GM18502 (cell line): ENCODE data around the gene AMZ2.
A peak's percentile ranks its signal among the peaks of the same experiment; 100 is the strongest.

Experiments used
- ATAC-seq: cut with Tn5 transposase; IDR thresholded peaks from one replicate; pipeline ENCODE4 v1.9.1; 2021; ENCODE audit warnings: mild to moderate bottlenecking; ENCODE audit not compliant: unreplicated experiment, poor library complexity

The AMZ2 gene

DNA sequence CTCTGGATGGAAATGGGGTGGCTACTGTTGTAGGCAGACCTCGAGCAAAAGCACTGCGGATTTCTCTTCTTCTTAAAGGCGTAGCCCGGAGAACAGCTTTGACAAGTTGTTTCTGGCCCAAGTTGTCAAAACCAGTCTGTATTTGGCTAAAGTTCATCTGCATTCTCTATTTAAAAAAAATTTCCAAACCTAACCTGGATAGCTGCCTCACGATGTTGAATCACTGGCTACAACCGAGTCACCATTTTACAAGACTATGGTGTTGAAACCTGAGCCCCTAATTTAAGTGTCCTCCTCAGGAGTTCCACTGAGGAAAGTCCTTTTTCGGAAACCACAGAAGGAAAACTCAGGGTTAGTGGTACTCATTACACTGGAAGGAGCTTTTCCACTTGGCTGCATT lies 41.6 kb downstream of the AMZ2 start:
- ATAC-seq = no peak

DNA sequence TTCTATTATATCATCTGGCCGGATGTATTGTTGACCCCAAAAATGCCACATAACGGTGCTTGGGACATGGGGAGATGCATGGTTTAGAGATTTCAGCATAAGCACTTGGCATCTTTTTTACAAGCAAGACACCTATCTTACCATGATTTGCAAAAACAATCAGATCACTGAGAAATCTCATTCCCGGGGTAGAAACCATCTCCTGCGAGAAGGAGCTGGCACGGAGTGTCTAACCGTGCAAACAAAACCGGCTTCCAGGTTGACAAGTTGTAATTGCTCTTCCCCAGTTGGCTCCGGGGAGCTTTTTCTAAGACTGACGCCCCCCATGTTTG lies 42.1 kb downstream of the AMZ2 start:
- ATAC-seq = no peak

DNA sequence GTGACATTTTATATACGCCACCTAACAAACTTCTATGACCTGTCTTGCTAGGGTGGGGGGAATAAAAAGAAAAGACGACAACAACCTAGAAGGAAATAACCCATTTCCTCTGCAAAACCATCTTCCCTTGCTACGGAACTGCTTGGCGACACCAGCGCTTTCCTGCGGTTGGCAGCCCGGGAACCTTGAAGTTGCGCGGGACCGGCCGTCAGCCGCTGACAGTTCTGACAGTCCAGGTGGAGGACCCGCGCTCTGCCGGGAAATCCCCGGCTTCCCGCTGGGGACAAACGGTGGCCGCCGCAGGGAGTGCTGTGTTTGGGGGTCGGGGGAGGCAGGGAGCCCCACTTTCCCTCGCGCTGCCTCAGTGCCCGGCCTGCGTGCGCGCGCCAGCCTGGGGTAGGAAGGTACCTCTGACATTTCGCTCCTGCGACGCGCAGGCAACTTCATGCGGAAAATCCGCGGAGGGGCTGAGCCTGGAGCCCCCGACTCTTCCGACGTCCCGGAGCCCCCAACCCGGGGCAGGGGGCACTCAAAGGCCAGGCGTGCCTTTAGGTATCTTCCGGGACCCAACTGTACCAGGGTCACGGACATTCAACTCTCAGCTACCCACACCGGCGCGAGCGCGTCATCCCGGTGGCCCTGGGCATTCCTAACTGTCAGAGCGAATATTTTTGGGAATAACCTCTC lies 42.6 kb downstream of the AMZ2 start:
- ATAC-seq = no peak

DNA sequence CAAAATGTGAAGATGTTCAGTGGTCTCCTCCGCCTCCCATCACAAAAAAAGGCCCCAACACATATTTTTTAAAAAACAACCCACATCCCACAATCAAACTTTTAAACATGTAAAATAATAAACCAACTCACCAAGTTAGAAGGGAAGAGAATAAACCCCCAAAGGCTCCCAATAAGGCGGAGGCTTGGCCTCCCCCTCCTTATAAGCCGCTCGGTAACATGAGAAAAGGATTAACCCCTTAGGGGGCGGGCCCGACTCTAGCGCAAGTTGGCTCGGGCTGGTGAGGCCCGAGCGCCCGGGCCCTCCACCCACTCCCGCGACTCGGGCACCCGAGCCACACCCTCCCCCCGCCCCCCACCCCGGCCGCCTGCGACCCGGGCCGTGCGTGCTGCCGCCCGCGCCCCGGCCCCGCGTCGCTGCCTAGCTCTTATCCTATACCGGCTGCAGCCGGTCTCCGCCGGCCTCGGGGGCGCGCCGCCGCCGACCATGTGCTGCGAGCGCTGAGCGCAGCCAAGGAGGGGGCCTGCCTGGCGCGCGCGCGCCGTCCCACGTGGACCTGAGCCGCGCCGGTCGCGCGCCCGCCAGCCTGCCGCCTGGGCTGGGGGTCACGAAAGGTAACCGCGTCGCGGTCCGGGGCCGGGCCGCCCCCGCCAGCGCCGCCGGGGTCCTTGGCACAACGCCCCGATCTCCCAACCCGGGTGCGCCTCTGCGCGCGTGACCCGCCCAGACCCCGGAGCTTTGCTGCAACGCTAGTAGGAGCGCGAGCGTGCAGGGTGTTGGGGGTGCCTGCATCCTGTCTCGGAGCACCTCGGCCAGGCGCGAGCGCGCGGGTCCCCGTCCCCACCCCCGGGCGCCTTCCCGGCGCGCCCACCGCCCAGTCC lies 43.4 kb downstream of the AMZ2 start, which contains the start of the genes ARSG and SLC16A6:
ARSG (plus strand) TSS at position 541 of the 881 bp plus-strand sequence. CDS start 15,999 bp downstream, outside the sequence.
SLC16A6 (minus strand) TSS at position 173 of the 881 bp plus-strand sequence. CDS start 12,807 bp downstream, outside the sequence.
- peak; percentile 48 for ATAC-seq

DNA sequence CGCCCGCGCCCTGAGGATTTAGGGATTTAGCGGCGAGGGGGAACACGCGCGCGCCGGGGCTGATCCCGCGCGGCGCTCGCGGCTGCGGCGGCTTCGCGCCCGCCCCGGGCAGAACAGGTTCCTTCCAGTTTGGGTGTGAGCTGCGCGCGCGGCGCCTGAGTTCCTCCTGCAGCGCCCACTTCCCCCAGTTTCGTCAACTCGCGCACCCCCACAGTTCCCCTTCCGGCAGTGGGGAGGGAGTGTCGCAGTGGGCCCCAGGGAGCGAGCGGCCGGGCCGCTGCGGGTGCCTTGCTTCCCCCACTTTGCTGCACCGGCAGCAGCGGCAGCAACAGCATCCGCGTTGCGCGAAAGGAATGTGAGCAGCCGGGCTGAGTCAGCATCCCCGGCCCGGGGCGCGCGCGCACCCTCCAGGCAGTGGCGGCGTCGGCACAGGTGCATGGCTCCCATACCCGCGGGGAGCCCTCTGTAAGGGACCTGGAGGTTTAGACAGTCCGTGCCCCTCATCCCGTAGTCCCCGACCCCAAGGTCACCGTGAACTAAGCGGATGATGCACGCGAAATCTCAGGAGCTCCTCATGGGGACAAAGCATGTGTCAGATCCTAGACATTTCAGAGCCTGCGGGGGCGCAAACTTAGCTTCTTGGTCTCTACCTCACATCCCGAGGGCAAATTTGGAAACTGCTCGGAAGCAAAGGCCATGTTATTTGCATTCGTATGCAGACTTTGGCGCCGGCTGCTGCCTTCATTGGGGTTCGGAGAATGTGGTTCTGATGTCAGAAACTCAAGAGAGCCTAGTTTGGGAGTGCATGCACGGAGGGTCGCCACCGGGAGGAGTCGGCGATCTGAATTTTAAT lies 44.2 kb downstream of the AMZ2 start:
- ATAC-seq = peak; percentile 67

DNA sequence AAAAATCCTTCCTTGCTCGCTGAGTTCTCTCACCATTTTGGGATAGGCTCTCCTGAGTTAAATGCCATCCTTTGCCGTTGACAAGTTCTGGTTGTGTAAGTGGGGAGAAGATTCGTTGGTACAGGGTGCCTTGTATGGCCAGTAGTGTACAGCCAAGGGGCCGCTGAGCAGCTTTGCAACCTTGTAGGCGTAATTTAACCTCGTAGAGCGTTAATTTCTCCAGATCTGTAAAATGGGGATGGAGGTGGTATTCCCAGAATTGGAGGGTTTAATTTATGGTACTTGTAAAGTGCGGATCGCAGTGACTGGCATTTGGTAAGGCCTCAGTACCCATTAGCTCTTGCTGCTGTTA lies 44.8 kb downstream of the AMZ2 start:
- ATAC-seq = no peak

DNA sequence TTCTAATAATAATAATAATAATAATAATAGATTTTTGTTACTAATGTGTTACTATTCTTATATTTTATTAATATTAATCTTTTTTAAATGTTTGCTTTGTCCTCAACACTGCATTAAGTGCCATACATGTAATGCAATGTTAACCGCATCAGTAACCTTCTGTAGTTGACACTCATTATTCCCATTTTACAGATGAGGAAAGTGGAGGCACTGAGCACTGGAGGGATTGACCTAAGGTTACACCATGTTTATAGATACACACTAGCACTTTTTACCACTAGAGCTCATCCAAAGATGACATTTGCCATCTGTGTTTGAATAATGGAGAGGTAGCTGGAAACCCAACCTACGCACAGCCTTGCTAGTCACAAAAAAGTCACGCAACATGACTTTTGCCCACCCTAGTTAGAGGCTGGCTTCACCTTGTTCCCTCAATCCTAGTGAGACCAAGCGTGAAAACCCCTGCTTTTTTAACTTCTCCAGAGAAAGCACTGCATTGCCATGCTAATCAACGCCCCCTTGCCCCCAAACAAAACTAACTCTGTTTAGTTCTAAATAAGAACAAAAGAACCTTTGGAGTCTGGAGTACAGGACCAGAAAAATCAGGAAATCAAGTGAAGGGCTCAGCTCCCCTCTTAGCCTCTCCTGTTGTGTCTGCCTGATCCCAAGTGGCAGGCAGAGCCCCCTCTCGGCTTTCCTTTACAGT lies 45.8 kb downstream of the AMZ2 start:
- no peak for ATAC-seq

DNA sequence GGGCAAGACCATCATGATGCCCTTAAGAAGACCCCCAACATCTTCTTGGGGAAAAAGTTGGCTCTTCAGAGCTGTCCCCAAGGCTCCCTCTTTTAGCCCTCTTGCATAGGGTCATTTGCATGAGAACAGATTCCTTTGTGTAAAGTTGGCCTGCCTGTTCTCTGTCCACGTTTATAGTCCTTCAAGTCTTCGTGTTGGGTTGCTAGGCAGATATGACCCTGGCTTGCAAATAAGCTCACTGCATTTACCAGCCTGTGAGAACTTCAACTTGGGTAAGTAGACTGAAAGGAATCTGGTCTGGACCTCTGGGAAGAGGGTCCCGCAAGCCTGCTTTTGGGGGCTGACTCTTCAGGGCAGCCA lies 46.3 kb downstream of the AMZ2 start:
- no peak for ATAC-seq

DNA sequence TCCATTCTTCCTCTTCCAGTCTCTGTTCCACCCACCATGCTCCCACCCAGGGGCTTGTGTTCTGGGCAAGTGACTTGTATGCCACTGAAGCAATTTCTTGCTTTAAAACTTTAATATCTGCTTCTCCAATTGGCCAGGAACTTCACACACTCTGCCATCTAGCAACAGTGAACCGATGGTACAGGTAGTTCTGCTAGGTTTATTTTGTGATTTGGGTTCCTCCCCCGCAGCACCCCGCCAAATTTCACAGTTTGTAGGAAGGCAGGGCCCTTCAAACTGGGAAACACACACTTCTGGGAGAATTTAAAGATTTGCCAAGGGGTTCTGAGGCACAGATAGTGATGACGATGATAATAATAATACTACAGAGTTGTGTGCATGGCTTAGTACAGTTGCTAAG lies 46.8 kb downstream of the AMZ2 start:
- no peak for ATAC-seq

DNA sequence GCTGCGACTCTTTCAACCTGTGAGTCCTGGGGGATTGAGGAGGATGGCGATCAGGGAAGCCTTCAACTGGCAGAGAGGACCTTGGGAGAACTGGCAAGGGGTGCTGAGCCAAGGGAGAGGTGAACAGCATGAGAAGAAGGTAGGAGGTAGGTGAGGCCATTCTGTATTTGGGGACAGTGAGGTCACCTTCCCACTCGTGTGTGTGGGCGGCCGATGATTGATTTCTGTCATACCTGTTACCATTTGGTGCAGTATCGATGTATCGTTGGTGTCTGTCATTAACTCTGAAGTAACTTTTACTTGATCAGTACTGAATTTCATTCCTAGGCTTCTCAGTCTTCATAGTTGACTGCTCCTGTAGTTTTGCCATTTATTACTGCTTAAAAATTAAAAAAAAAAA lies 47.2 kb downstream of the AMZ2 start:
- ATAC-seq = no peak

DNA sequence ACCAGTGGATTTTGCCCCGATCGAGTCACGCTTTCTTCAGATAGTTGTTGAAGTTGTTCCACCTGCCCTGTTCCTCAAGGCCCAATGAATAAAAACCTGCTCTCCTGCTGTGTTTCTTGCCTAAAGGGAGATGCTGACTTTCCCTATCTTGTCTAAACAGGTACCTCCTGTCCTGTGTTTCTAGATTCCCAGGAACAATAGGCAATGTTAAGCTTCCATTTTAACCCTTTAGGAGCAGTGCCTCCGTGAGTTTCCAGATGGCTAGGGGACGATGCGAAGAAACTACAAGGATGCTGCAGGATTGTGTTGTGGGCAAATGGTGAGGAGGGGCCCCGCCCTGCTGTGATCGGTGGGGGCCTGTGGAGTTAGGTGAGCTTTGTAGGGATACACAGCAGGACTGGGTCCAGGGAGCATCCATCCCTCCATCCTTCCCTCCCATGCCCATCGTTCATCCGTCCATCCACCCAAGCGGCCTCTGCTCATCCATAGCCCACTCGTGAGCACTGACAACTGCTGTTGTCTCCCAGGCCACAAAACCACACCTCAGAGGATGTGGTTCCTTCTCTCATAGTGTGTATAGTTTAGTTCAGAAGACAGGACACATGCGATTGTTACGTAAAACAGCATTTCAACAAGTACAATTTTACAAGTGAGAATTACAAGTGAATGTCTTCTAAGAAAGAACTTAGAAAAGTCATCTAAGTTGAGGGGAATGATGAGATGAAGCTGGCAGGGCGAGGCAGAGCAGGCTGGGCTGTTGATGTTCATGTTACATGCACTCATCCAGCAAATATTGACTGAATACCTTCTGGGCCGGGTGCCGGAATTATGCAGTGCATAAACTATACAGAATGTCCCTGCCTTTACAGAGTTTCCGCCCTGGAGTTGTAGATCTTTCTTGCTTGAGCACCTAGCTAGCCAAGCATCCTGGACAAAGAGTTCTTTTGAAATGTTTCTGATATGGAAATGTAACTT lies 48.7 kb downstream of the AMZ2 start:
- ATAC-seq = no peak

DNA sequence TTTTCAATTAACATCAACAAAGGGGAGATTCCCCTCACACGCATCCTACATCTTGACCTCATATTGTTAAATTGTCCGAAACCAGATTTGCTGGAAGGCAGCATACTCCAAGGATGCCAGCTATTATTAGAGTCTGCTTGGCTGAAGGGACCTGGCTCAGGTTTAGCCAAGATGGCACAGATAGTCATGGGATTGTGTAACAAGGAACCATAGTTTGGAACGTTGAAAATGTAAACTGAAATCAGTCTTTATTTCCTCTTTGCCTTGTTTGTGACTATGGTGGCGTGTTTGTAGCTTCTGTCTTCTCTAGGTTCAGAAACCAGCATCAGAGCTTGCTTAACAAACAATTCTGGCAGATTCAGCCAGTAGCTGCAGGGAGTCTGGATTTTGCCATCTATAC lies 49.4 kb downstream of the AMZ2 start:
- ATAC-seq = no peak

DNA sequence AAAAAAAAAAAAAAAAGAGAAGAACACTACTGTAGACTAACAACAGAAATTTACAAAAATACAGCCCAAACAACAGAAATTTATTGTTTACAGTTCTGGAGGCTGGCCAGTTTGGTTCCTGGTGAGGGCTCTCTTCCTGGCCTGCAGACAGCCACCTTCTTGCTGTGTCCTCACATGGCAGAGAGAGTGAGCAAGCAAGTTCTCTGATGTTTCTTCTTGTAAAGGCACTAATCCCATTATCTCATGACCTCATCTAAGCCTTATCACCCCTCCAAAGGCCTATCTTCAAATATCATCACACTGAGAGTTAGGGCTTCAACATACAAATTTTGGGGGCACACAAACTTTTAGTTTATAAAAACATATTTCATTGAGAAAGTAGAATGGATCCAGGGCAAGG lies 50.8 kb downstream of the AMZ2 start:
- no peak for ATAC-seq

DNA sequence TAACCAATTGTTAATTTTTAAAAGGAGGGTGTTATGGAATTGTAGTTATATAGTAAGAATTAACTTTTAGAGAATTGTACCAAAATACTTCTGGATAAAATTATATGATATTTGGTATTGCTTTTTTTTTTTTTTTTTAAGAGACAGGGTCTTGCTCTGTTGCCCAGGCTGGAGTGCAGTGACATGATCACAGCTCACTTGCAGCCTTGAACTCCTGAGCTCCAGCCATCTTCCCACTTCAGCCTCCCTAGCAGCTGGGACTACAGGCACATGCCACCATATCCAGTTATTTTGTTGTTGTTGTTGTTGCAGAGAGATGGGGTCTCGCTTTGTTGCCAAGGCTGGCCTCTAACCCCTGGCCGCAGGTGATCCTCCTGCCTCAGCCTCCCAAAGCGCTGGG lies 52.0 kb downstream of the AMZ2 start:
- no peak for ATAC-seq

DNA sequence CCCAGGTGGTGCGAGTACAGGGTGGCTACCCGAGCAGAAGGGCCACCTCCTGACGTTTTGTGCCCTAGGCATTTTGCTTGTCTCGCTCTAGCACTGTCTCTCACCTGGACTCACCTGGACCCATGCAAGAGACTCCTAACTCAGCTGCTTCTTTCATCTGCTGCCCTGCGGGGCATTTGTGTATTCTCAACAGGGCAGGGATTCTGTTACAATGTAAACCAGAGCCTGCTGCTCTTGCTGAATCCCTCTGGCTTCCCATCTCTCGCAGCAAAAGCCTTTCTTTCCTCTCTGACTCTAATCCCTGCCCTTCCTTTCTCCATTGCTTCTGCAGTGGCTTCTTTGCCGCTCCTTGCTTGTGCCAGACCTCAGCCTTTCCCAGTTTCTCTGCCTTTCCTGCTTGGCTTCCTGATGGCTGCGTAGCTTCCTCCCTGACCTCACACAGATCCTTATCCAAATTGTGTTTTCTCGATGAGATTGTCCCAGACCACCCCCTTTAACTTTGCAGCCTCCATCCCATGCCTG lies 53.7 kb downstream of the AMZ2 start:
- ATAC-seq = no peak

DNA sequence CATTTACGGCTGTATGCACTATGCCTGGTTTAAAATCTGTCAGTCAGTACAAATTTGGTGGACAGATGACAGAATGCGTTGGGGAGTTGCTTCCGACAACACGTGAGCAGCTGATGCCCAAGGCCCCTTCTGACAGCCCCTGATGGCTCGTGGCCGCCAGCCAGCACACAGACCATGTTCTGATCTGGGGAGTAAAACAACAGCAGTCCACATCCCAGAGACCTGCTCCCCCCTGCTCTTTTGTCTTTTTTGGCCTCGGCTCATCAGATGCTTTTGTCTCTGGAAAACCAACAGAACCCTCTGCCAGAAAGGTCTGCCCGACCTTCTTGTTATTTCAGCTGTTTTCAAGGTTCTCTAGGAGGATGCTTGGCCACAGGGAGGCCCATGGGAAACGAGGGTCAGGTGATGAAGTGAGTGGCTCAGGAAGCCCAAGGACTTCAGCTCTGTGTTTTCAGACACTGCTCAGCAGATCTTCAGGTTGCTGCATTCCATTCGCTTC lies 54.3 kb downstream of the AMZ2 start:
- no peak for ATAC-seq

DNA sequence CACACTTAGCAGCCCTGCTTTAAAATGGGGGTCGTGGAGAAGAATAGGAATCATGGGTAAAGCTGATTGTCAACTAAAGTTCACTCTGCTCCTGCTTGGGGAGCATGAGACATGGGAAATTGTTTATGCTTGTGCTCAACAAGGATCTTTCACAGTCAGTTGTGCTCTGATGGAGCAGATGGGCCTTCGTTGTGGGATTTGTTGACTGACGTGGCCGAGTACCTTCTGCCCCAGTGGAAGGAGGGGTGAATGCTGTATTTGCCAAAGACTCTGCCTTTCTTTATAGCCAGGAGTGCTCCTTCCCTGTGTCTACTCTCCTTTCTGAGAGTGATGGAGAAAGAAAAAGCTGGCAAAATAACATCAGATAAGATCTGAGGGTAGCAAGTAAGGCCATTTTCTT lies 54.8 kb downstream of the AMZ2 start:
- no peak for ATAC-seq

DNA sequence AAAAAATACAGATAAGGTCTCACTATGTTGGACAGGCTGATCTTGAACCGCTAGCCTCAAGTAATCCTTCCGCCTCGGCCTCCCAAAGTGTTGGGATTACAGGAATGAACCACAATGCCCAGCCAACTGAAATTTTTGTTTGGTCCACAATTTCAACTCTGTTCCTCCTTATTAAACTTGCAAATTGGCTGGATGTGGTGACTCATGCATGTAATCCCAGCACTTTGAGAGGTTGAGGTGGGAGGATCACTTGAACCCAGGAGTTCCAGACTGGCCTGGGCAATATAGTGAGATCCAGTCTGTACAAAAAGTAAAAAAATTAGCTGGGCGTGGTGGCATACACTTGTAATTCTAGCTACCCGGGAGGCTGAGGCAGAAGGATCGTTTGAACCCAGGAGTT lies 56.9 kb downstream of the AMZ2 start:
- no peak for ATAC-seq

DNA sequence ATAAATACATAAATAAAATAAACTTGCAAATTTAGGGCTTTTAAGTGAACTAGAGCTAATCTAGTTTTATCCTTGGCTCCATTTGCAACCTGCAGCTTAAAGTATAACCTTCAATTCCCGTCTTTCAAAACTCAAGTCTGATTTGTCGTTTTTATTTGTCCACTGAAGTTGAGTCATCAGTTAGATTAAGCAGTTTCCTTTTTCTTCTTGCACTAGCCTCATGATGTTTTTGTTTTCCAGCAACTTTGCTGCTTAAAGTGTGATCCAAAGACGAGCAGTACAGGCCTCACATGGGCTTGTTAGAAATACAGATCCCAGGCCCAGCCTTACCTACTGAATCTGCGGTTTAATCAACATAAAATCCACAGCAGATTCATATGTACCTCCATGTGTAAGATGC lies 57.3 kb downstream of the AMZ2 start:
- no peak for ATAC-seq
